GM18502 (cell line): ENCODE data around the gene MYO19.
A peak's percentile ranks its signal among the peaks of the same experiment; 100 is the strongest.
"Not testable (repeated sequence)": the region's sequence is repeated elsewhere in the genome, so short reads cannot be mapped to it uniquely, and the experiment has no call there.

Experiments used
- ATAC-seq: cut with Tn5 transposase; IDR thresholded peaks from one replicate; pipeline ENCODE4 v1.9.1; 2021; ENCODE audit warnings: mild to moderate bottlenecking; ENCODE audit not compliant: unreplicated experiment, poor library complexity

Gene MYO19

GRCh38 chr17:36501351-36501750 is 33.3 kb downstream of the MYO19 start:
- ATAC-seq: no peak

DNA sequence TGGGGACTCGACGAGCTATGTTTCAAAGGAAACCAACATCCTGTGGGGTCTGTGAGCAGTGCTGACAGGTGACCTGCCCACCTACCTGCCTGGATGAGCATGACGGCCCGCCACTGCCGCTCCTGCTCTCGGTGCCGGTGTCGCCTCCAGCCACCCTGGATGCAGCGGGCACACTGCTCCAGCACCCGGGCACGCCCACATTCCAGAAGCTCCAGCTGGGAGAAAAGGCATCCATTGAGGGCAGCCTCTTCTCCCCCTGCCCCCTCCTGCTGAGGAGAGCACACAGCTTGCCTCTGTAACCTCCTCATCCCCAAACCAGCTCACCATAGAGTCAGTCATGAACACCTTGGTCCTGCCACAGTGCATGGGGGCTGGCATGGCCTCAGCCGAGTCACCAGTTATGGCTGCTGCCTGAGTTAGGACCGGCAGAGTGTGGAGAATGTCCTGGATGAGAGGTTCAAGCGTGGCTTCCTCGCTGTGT is 33.9 kb downstream of the MYO19 start:
- ATAC-seq: no peak

DNA sequence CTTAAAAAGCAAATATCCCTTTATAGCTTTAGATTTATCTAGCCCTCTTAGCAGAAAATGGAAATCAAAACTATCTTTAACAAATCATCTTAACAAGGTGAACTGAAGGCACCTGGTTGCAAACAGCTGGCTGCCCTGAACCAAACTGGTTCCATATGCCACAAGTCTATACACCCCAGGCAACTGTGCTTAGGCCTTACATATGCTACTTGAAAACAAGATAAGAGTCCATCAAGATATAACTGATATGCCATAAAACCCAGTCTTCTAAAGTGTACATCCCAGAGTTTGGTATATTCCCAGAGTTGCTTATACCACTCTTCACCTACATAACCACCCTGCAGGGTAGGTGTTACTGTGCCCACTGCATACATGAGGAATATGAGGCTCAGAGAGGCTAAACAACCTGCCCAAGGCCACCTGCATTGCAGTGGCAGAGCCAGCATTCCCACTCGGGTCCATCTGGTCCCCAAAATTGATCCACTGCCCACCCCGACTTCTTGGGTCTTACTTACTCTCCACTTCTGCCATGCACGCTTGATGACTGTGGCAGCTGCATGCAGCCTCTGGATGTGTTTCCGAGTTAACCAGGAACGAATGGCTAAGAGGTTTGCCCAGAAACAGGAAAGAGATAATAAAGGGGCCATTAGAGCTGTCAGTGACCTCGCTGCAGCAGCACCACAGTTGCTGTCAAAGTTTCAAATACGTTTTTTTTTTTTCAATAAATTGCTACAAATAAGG is 35.9 kb downstream of the MYO19 start:
- ATAC-seq: no peak

DNA sequence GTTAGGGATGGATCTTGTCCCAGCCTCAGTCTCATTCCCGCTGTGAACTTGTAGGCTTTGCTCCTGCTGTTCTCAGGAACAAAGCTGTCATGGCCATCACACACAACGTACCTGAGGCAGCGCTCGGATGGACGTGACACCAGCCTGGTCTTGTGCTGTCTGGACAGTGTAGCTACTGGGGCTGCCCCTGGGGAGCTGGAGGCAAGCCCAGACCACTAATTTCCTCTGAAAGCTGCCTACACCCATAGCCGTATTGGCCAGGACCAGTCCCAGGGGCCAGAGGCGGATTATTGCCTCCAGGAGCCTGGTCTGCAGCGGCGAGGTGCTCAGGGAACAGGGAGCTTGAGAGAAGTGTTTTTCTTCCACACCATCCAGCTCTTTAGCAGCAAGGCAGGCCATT is 36.5 kb downstream of the MYO19 start:
- ATAC-seq: no peak

- ATAC-seq: no peak
These were observed 38.5 kb downstream of the MYO19 start for GRCh38 chr17:36496018-36496789.

DNA sequence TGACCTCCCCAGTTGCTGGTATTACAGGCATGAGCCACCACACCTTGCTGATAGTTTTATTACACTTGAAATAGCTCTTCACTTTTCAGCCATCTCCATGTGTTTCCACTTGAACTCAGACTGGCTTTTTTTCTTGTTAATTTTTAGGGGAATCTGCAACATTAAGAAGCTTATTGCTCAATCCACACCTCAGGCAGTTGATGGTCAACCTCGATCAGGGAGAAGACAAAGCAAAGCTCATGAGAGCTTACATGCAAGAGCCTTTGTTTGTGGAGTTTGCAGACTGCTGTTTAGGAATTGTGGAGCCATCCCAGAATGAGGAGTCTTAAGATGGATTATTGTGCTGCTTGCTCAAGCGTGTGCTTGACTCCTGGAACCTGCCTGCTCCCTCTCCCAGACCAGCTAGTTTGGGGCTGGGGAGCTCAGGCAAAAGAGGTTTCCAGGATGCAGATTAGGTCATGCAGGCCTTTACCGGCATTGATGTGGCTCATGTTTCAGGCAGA is 39.5 kb downstream of the MYO19 start:
- no peak for ATAC-seq

GRCh38 chr17:36494674-36495073 is 40.0 kb downstream of the MYO19 start:
- no peak for ATAC-seq

GRCh38 chr17:36493956-36494355 is 40.7 kb downstream of the MYO19 start:
- no peak for ATAC-seq

DNA sequence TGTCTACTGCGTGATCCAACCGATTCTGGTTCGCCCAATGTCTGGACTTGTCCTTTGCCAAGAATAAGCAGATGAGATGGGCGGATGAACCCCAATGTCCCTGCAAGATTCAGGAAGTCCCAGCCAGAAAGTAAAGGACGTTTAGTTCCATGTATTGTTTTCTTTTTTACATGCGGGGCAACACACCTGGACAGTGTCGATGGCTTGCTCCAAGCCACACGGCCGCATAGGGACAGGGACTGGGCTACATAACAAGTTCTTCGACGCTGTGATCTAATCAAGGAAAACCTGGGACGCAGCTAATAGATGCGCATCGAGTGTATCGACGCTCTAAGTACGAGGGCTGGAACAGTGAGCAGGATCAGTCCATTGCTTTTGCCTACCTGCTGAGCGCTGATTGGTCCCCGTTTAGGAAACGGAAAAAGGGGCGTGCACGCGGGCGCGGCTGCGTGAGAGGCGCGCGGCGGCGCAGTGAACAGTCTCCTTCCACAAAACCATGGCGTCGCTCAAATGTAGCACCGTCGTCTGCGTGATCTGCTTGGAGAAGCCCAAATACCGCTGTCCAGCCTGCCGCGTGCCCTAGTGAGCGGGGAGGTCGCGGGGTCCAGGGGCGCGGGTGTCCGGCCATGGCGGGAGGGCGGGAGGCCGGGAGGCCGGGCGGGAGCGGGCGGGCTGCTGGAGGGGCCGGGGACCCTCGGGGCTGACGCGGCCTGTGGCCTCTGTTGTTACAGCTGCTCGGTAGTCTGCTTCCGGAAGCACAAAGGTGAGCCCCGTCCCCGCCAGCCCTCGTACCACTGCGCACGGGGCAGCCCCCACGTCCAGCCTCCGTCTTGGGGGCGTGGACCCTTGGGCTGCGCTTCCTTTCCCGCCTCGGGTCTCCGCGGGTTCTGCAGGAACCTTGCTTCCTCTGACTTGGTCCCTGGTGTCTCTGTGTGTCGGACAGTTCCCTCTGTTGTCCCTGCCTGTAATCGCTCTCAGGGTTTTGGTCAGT is 48.2 kb downstream of the MYO19 start, which contains the start of gene ZNHIT3:
Gene ZNHIT3 (plus strand): TSS at position 478 of the 991 bp plus-strand sequence. CDS start 19 bp downstream, at position 497.
- peak; percentile 88 for ATAC-seq

DNA sequence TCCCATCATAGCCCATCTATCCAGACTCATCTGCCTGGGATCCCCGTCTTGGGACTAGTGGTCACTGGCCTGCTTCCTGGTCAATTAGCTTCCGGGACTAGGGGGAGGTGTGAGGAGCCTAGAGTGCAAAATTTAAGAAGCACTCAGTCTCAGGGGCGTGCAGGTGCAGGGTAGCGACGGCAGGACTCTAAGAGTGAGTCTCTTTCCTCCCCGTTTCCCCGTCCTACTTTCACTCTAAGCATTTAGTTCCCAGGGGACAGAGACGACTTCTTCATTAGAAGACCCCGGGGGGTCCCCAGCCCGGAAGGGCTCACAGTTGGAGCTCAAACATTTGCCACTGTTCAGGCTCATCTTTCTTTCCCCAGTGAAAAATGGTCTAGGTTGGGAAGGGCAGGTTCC is 48.9 kb downstream of the MYO19 start:
- ATAC-seq: no peak

DNA sequence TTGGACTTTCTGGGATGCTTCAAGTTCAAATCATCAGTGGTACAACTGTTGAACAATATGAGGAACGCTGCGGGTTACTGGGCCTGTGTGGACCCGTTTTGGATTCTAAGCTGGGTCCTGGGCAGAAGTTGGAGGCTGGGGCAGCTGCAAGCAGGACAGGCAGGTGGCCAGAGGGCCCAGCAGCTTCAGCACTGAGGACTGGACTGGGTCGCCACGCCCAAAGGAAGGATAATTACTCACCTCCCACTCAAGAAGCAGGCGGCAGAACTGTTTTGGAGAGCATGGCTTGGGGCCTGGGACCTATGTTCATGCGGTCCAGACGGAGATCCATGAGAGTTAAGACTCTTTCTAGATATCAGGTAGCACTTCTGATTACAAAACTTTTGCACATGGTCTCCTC is 49.6 kb downstream of the MYO19 start:
- ATAC-seq: no peak

DNA sequence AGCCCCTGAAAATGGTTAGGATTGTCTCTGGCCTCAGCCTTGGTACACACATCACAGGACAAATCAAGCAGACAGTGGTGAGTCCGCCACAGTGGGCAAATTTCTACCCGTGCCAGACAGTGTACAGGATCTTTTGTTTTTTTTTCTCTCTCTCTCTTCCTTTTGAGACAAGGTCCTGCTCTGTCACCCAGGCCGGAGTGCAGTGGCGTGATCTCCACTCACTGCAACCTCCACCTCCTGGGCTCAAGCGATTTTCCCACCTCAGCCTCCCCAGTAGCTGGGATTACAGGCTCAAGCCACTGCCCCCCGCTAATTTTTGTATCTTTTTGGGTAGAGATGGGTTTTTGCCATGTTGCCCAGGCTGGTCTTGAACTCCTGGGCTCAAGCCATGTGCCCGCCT is 50.6 kb downstream of the MYO19 start:
- ATAC-seq: not testable (repeated sequence)

- peak; percentile 55 for ATAC-seq
These were observed 51.8 kb downstream of the MYO19 start for GRCh38 chr17:36482611-36483504.

- ATAC-seq: no peak
These were observed 52.8 kb downstream of the MYO19 start for GRCh38 chr17:36481829-36482228.

GRCh38 chr17:36475346-36475970 is 59.2 kb downstream of the MYO19 start:
- ATAC-seq: no peak

DNA sequence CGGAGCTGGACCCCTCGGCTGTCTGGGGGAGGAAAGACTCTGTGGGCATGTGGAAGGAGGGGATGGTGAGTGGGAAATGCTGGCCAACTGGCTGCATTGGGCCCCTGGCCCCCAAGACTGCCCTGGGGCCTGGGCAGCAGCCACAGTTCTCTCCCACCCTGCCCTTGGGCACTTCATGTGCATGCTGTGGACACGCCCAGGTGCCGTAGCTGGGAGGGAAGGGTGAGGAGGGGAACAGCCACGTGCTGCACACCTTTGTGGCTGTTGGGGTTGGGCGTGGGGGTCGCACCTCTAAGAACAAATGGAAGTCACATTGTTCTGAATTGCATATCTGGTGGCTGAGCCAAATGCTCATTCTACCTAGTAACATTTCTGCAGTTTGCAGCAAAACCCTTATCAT is 60.1 kb downstream of the MYO19 start:
- ATAC-seq: no peak

GRCh38 chr17:36470499-36470898 is 64.2 kb downstream of the MYO19 start:
- no peak for ATAC-seq

- ATAC-seq: no peak
These were observed 64.9 kb downstream of the MYO19 start for GRCh38 chr17:36469733-36470132.
